ENCODE data around the gene PAN3. TPM values are rescaled to one million over a fixed set of nuclear protein-coding genes. Genes with fewer than 3 reads are reported as not detected.
"Not testable (repeated sequence)": the region's sequence is repeated elsewhere in the genome, so short reads cannot be mapped to it uniquely, and the experiment has no call there.

Gene PAN3
- total RNA-seq, 4 donors from 2014 or later, result 49.5 to 74.0 (median 54.4) TPM

- H3K4me1 ChIP-seq, result peaks cover 0 to 15% of the 10 kb centered on the region in 2 donors
- DNase-seq, result no peak
- intact Hi-C loops (cut with DNase I), result no loop called here
- H3K27ac ChIP-seq, result no peak overlapping the region
- 50 to 63% methylated on average over 3 of the region's 3 CpGs for WGBS, 2 donors
- H3K36me3 ChIP-seq, result no peaks in the 10 kb centered on the region
- H3K9me3 ChIP-seq, result no peaks in the 10 kb centered on the region
- TF ChIP-seq CTCF (IDR thresholded peaks at IDR 0.05) (no peak), POLR2A (IDR thresholded peaks at IDR 0.05) (no peak)
- no peak overlapping the region for H3K4me3 ChIP-seq (replicated peaks in 1 of 3)
- H3K27me3 ChIP-seq, result peaks cover 11% of the 10 kb centered on the region
Measured at GRCh38 chr13:28097503-28097902, 40.8 kb upstream of the PAN3 start.

GRCh38 chr13:28099396-28100149 is 38.8 kb upstream of the PAN3 start:
- TF ChIP-seq POLR2A (IDR thresholded peaks at IDR 0.05) (no peak), CTCF (IDR thresholded peaks at IDR 0.05) (no peak)
- no peaks in the 10 kb centered on the region for H3K36me3 ChIP-seq
- peaks cover 11% of the 10 kb centered on the region for H3K27me3 ChIP-seq
- 13% methylated on average over 31 to 33 of the region's 35 CpGs for WGBS, 2 donors
- H3K27ac ChIP-seq, result no peak overlapping the region
- intact Hi-C loops (cut with DNase I), result no loop called here
- no peaks in the 10 kb centered on the region for H3K9me3 ChIP-seq
- H3K4me3 ChIP-seq (replicated peaks in 1 of 3), result peak overlapping the region in 1 of 3 donors; percentile 9
- H3K4me1 ChIP-seq, result peaks cover 0 to 15% of the 10 kb centered on the region in 2 donors
- no peak for DNase-seq

GRCh38 chr13:28100150-28101121 is 37.9 kb upstream of the PAN3 start, which contains the start of gene FLT3:
Gene FLT3 (minus strand): TSS chr13:28100576. CDS start chr13:28100510, 66 bp downstream.
- intact Hi-C loops (cut with DNase I), result no loop called here
- H3K4me1 ChIP-seq, result peaks cover 0 to 15% of the 10 kb centered on the region in 2 donors
- TF ChIP-seq POLR2A (IDR thresholded peaks at IDR 0.05) (no peak), CTCF (IDR thresholded peaks at IDR 0.05) (no peak)
- DNase-seq, result peak; percentile 28 to 42
- H3K4me3 ChIP-seq (replicated peaks in 1 of 3), result peak within 1 kb of the TSS in 1 of 3 donors; percentile 9
- no peaks in the 10 kb centered on the region for H3K36me3 ChIP-seq
- no peaks in the 10 kb centered on the region for H3K9me3 ChIP-seq
- 2 to 4% methylated on average over 53 to 71 of the region's 106 CpGs for WGBS, 2 donors
- no peak within 1 kb of the TSS for H3K27ac ChIP-seq
- peaks cover 11% of the 10 kb centered on the region for H3K27me3 ChIP-seq

GRCh38 chr13:28101886-28102285 is 36.5 kb upstream of the PAN3 start:
- DNase-seq; H3K4me3 ChIP-seq (replicated peaks in 1 of 3); H3K9me3 ChIP-seq; intact Hi-C loops (cut with DNase I); H3K36me3 ChIP-seq; H3K27ac ChIP-seq: not testable (repeated sequence)
- 81 to 87% methylated on average over 4 of the region's 4 CpGs for WGBS, 2 donors
- Histone ChIP-seq H3K4me1 (peaks cover 0 to 15% of the 10 kb centered on the region in 2 donors), H3K27me3 (peaks cover 11% of the 10 kb centered on the region)

GRCh38 chr13:28106976-28107375 is 31.4 kb upstream of the PAN3 start:
- DNase-seq, result no peak
- Histone ChIP-seq H3K4me1 (no peaks in the 10 kb centered on the region), H3K9me3 (no peaks in the 10 kb centered on the region), H3K27me3 (no peaks in the 10 kb centered on the region), H3K27ac (no peak overlapping the region), H3K4me3 (replicated peaks in 1 of 3) (no peak overlapping the region), H3K36me3 (no peaks in the 10 kb centered on the region)
- intact Hi-C loops (cut with DNase I), result no loop called here
- WGBS, 2 donors, result 79 to 93% methylated on average over 1 of the region's 1 CpG
- TF ChIP-seq POLR2A (IDR thresholded peaks at IDR 0.05) (no peak), CTCF (IDR thresholded peaks at IDR 0.05) (no peak)
